Measurements from ENCODE around the gene CGB3.

CGB3 gene

GRCh38 chr19:49014870-49015255 lies 9.3 kb downstream of the CGB3 start:
- DNase-seq: no peak

GRCh38 chr19:49014123-49014869 lies 9.8 kb downstream of the CGB3 start:
- peak; percentile 22 for DNase-seq

- no peak for DNase-seq
Measured at GRCh38 chr19:49011194-49011593, 12.9 kb downstream of the CGB3 start.

GRCh38 chr19:49010453-49010852 lies 13.7 kb downstream of the CGB3 start:
- DNase-seq: no peak

GRCh38 chr19:49009828-49010227 lies 14.3 kb downstream of the CGB3 start:
- DNase-seq: no peak

GRCh38 chr19:49006905-49007304 lies 17.2 kb downstream of the CGB3 start:
- no peak for DNase-seq

- DNase-seq: no peak
Measured at GRCh38 chr19:49004964-49005614, 19.0 kb downstream of the CGB3 start.

GRCh38 chr19:49004133-49004532 lies 20.0 kb downstream of the CGB3 start:
- DNase-seq: no peak

- no peak for DNase-seq
Measured at GRCh38 chr19:48999481-49000325, 24.4 kb downstream of the CGB3 start.

GRCh38 chr19:48997972-48998371 lies 26.2 kb downstream of the CGB3 start:
- no peak for DNase-seq

- DNase-seq: no peak
Measured at GRCh38 chr19:48994035-48994386, 30.1 kb downstream of the CGB3 start.

GRCh38 chr19:48993175-48994034 lies 30.7 kb downstream of the CGB3 start, which contains the start of the genes GYS1 and RUVBL2:
TSS of gene GYS1 (minus strand) at chr19:48993309. CDS start at chr19:48993112, 197 bp downstream.
TSS of gene RUVBL2 (plus strand) at chr19:48993887. CDS start at chr19:48993912, 25 bp downstream.
- peak; percentile 97 for DNase-seq

- no peak for DNase-seq
Measured at GRCh38 chr19:48992581-48993174, 31.5 kb downstream of the CGB3 start.

GRCh38 chr19:48991873-48992580 lies 32.1 kb downstream of the CGB3 start:
- DNase-seq: no peak

- no peak for DNase-seq
Measured at GRCh38 chr19:48991011-48991609, 33.0 kb downstream of the CGB3 start.

GRCh38 chr19:48990400-48990799 lies 33.7 kb downstream of the CGB3 start:
- no peak for DNase-seq

- no peak for DNase-seq
Measured at GRCh38 chr19:48989701-48990291, 34.3 kb downstream of the CGB3 start.

GRCh38 chr19:48988860-48989259 lies 35.3 kb downstream of the CGB3 start:
- DNase-seq: no peak

GRCh38 chr19:48988286-48988685 lies 35.8 kb downstream of the CGB3 start:
- DNase-seq: no peak

- no peak for DNase-seq
Measured at GRCh38 chr19:48987323-48987722, 36.8 kb downstream of the CGB3 start.

GRCh38 chr19:48986211-48986610 lies 37.9 kb downstream of the CGB3 start:
- DNase-seq: no peak

Data from T1000 (cell line).